Stimulated activated CD4-positive, alpha-beta T cell treated with anti-CD3 and anti-CD28 coated beads, Interleukin-12 subunit alpha, Interleukin-12 subunit beta, amount 100 ng/mL, for 48 hours (primary cell): Measurements from ENCODE around the gene PRCP.
"Not testable (repeated sequence)": the region's sequence is repeated elsewhere in the genome, so short reads cannot be mapped to it uniquely, and the experiment has no call there.

Source experiments
- DNase-seq, 3 donors: peaks; one replicate each; pipeline ENCODE4 v3.0.0-alpha.2; 2020; ENCODE audit warnings: low read depth in 2 of 3, low spot score in 1 of 3

PRCP gene

DNA sequence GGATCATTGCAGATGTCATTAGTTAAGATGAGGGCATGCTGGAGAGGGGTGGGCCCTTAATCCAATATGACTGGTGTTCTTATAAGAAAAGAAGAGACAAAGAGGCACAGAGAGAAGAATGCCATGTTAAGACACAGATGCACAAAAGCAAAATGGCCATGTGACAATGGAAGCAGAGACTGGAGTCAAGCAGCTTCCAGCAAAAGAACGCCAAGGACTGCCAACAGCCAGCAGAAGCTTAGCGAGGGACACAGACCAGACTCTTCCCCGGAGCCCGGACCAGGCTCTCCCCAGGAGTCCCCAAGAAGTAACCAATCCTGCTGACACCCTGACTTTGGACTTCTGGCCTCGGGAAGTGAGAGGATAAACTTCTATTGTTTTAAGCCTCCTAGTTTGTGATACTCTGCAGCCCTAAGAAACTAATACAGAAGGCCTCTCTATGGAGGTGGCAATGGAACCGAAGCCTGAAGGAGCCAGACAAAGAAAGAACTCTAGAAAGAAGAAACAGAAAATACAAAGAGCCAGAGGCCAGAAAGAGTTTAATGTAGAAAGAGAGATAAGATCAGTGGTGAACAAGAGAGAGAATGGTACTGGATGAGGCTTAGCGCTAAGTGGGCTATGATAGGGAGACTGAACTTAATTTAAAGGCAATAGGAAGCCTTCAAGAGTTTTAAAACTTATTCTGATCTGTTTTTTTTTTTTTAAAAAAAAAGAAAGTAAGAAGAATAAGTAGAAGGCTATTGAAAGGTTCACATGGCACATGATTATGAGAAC is 27.7 kb downstream of the PRCP start:
- no peak for DNase-seq

DNA sequence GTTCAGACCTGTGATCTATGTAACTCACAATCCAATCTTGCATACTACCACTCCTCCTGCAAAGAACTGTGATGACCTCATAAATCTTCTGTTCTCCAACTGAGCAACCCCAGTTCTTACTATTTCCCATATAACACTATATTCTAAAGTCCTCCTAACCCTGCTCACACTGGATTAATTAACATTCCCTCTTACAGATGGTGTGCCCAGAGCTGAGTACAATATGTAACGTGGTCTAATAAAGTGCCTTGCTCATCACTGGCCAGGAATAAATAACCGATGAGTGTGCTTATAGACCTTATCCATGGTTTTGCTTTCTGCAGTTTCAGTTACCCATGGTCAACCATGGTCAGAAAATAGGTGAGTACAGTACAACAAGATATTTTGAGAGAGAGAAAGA is 28.6 kb downstream of the PRCP start:
- DNase-seq, result no peak

DNA sequence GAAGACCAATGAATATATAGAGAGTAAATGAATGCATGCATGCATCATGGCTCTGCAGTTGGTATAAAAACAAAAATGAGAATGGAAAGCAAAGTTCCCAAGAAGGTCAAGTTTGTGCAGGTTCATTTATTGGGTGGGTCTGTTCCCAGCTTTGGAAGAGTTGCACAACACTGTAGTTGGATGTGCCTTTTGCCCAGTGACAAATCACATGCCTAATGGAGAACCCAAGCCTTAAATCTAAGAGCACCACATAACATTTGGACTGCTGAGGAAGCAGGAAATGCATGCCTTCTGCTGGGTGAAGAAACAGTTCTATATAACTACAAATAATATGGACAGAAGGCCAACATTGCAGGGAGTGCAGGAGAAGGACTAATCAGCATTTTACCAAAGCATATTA is 30.6 kb downstream of the PRCP start:
- DNase-seq, result no peak

DNA sequence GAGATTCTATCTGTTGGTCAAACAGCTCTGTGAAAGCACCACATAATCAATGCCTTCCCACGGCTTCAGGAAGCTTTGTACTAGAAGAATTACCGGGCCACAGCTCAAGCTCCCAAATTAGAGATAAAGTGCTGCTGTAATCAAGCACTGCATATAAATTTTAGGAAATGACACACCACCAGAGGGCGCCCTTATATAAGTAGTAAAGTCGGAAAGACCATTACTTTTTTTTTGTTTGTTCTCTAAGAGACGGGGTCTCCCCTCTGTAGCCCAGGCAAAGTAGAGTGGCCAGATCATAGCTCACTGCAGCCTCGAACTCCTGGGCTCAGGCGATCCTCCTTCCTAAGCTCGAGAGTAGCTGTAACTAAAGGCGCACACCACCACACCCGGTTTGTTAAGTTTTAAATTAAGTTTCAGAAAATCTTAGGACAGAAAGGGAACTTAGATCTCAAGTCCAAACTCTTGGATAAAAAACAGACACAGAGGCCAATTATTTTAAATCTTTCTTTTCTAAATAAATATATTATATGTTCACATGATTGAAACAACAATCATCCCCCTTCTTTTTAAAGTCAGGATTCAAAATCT is 32.6 kb downstream of the PRCP start:
- DNase-seq, result peak; percentile 30 to 83 (median 60)

DNA sequence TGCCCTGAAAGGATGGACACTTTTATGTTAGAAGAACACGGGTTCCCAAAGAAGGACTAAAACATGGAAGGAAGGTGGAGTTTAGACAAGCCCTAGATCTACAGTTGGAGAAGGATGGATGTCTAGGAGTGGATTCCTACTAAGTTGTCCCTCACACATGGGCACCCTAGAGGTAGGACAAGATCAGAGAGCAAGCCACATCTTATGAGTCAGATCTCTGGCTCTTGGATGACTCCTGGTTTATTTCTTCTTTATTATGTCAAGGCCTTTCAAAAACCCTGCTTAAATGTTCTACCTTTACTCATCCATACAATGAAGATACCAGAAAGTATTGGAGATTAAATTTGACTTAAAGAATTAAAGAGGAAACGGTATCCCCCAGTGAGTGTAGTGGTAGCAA is 34.4 kb downstream of the PRCP start:
- DNase-seq, result no peak

DNA sequence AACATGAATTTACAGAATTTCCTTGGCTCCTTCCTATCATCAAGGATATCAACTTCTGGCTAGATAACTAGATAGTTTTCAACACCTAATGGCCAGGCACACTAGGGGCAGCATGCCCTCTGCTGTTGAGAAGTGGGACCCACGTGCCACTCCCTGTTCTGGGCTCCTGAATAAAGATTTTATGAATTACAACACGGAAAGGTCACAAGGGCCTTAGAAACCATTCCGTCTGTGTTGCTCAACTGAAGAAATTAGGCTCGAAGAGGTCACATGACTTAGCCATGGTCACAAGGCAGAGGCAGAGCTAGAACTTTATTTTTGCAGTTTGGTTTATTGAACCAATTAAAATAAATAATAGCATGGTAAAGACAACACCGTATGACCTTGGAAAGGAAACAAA is 36.0 kb downstream of the PRCP start:
- no peak for DNase-seq

DNA sequence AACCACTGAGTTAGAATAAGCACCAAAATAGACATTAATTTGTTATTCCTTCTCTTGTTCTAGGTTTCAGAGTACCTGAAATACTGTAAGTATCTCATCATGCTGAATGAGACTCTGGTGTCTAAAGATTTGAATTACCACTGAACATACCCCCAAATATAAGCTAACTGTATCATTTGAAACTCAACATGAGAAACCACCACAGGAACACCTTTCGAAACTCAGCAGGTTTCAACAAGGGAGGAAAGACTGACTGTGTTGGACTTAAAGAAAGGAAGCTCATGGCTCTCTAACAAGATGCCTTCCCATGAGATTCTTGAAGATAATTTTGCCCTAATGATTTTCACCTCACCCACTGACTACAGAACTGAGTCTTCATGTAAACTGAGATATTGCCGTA is 37.0 kb downstream of the PRCP start:
- no peak for DNase-seq

DNA sequence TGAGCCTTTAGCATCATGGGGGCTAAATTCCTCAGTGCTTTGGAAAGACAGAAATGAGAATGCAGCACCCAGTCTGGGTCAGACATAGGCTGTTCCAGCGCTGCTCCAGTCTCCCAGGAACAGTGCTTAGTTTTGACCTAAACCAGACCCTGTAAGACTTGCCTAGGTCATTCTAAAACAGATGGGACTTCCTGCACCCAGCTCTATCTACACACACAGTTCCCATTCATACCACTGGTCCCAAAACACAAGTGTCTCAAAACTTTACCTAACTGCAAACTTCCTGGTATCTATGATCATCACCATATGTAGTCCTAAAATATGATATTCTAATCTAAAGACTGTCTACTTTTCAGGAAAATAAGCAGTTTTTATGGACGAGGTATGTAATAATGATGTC is 37.9 kb downstream of the PRCP start:
- DNase-seq, result no peak

DNA sequence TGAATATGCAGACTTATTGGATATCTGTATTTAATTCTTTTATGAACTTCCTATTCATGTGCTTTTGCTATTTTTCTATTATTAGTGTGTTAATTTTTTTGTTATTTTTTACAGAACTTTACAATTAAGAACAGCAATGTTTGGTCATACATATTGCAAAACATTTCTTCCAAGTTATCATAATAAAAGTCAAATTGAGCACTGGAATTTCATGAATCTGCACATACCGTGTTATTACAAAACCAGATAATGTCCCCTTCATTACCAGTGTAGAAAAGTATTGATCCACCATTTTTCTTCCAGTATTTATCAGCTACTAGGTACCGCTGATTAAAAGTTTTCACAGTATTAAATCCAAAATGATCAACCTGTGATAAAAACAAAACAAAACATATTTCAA is 40.5 kb downstream of the PRCP start:
- DNase-seq, result no peak

DNA sequence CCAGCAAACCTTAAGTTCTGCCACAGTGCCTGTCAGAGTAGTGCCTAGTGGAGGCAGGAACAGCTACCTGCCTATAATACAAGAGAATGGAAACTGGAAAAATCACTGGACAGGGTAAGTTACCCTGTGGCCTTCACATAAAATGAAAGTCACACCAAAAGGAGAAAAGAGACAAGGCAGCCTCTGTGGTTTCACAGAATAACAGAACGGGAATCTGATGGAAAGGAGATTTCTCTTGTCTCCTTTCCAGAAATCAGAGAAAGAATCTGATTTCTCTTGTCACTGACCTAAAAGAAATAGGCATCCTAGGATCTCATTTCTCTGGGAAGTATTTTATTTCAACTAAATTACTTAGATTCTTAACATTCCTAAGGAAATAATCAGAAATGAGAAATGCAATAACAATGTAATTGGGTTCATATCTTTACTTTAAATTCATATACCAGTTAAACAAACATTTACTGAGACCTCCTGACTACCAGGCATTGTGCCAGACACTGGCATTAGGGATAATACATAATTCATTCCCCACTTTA is 41.6 kb downstream of the PRCP start:
- no peak for DNase-seq

DNA sequence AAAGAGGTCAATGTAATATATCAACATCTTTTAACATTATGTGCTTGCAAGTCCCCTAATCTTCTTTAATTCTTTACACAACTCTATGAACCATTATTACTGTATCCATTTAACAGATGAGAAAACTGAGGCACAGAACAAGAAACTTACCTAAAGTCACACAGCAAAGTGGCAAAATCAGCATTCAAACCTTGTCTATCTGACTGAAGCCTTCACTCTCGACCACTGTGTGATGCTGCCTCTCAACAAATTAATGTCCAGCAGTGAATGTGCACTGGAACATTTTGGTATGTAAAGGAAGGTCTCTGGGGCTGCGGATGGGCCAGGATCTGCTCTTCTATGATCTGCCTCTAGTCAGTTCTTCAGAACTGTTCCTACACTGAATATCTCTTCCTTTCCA is 42.1 kb downstream of the PRCP start:
- DNase-seq, result no peak

DNA sequence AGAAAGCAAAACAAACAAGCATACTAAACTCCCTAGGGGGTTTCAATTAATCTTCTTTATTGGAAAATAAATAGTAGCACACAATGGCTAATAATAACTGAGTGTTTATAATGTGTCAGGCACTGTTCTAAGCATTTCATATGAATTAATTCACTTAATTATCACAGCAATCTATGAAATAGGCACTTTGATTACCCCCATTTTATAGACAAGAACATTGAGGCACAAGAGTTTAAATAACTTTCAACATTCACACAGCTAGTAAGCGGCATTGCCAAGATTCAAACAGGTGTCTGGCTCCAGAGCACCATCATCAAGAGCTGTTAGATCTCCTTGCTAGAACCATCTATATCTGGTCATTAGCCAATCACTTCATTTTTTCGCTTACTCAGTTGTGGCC is 43.1 kb downstream of the PRCP start:
- DNase-seq, result no peak

DNA sequence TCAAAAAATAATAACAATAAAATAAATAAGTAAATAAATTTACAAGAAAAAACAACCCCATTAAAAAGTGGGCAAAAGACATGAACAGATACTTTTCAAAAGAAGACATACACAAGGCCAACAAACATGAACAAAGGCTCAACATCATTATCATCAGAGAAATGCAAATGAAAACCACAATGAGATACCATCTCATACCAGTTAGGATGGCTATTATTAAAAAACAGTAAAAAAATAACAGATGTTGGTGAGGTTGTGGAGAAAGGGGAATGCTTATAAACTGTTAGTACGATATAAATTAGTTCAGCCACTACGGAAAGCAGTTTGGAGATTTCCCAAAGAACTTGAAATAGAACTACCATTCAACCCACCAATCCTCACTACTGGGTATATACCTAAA is 44.6 kb downstream of the PRCP start:
- DNase-seq, result no peak

DNA sequence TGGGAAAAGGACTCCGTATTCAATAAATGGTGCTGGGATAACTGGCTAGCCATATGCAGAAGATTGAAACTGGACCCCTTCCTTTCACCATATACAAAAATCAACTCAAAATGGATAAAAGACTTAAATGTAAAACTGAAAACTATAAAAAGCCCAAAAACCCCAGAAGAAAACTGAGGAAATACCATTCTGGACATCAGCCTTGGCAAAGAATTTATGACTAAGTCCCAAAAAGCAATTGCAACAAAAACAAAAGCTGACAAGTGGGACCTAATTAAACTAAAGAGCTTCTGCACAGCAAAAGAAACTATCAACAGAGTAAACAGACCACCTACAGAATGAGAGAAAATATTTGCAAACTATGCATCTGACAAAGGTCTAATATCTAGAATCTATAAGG is 45.3 kb downstream of the PRCP start:
- DNase-seq, result not testable (repeated sequence)

DNA sequence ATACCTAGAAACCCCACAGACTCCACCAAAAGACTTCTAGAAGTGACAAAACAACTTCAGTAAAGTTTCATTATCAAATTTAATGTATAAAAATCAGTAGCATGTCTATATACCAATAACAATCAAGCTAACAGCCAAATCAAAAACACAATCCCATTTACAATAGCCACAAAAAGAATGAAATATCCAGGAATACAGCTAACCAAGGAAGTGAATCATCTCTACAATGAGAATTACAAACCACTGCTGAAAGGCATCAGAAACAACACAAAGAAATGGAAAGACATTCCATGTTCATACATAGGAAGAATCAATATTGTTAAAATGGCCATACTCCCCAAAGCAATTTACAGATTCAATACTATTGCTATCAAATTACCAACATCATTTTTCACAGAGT is 46.0 kb downstream of the PRCP start:
- DNase-seq, result no peak

DNA sequence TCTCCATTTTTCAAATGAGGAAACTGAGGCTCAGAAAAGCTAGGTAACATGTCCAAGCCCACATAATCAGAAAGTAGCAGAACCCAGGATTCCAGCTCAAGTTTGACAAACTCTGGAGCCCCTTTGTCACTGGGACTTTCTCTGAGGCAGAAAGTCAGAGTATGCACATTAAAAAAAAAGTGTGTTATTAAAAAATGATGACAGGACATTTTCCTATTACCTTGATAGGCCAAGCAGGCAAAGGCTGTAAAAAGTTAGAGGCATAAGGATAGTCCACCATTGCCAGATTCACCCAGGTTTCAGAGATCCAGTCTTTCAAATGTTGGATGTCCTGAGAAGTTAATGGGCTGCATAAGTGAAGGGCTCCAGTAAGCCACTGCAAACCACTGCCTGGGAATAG is 51.4 kb downstream of the PRCP start:
- no peak for DNase-seq

DNA sequence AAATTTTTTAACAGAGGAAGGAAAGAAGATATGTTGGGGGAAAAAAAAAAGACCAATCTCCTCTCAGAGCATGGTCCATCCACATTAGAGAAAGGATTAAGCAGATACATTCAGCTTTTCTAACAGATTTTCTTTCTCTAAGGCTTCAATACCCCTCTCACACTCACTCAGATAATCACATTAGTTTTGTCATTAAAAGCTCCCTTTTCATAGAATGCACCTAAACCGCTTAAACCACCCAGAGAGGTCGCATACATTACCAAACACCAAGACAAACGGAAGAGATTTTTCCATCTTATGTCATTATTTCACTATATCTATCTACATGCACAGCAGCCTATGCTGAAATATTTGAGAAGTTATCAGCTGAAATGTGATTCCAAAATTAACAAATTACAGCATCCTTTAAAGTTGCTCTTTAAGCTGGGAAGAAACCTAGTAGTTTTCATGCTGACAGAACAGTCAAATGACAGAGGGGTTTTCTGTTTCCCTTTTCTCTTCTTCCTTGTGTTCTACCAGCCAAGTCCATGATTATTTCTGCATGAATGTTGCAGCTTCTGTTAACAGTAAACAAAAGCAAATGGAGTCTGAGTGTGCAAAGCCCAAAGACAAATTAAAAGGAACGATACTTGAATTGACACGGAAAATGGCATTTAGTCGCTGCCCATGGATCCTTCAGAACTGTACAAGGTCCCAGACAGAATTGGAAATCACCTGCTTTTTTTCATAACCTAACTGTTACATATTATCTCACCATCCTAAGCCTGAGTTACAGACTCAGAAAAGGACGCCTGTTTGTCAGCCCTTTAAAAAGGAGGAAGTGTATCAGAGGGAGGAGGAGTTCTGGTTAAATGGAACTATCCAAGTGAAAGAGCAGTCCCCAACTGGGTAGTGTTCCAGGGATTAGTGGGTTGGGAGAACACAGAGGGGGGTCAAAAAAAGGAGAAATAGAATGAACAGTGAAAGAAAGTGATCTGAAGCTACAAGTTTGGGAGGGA is 54.6 kb downstream of the PRCP start:
- DNase-seq, result no peak

DNA sequence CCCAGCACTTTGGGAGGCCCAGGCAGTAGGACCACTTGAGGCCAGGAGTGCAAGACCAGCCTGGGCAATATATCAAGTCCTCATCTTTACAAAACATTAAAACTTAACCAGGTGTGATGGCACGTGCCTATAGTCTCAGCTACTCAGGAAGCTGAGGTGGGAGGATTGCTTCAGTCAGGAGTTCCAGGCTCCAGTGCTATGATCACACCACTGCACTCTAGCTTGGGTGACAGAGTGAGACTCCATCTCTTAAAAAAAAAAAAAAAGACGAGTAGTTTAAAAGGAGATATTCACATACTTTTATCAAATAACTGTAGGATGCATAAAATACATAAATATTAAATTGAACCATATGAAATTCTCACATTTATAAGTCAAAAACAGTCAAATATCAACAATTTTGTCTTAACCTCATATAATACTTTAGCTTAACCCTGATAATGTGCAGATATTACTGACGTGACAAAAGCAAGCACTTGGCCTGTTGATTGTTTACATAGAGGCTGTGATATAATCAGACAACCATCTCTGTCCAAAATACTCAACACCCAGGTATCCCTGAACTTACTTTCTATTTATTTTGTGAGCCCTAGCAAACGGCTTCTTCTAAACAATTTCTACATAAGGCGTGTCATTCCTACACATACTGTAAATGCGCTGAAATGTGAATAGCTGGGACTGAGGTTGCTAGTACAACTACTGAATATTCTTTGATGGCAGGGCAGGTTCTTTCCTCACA is 57.0 kb downstream of the PRCP start:
- no peak for DNase-seq

DNA sequence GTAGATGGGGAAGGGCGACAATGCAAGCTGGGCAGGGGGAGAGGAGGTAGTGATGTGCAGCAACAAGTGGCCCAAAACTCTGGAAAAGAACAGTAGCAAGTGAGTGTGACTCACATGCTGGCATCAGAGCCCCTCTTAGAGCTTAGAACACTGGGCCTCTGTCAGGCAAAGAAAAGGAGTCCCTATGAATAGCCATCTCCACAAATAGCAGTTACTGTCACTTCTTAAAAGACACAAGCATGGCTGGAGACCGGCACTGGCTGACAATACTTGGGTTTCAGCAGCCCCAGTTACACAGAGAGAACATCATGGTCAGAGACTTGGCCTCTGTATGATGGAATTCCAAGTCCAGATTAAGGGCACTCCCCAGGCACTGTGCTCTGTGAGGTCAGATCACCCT is 58.2 kb downstream of the PRCP start:
- no peak for DNase-seq

DNA sequence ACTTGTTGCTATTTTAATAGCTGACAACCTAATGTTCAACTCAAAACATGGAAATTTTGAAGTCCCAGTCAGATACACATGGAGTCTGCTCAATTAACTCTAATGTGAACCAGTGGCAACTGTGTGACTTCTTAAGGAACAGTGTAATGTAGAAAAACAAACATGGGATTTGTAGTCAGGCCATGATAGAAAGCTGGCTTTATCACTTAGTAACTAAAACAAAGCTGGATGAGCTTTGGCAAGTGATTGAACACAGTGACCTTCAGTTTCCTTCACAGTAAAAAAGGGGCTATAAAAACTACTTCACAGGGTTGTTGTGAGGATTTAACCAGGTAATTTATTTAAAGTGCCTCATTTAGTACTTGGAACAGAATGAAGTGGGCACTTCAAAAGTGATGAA is 62.6 kb downstream of the PRCP start:
- DNase-seq, result no peak

DNA sequence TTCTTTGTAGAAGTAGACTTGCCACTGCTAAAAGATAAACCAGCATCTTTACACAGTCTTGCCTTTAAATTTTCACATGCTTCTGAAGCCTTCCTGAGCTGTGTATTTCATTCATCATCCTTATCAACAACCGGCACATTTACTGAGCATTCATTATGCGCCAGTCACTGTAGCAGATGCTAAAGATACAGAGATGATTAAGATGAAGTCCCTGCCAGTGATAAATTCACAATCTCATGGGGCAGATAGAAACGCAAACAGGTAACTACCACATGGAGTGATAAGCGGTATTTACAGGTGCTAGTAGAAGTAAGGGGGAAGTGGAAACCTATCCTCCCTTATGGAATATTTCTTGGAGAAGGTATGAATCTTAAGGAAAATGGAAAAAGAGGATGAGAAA is 67.2 kb downstream of the PRCP start:
- DNase-seq, result no peak
